ENCODE measurements around the gene DAZL.

Gene DAZL

DNA sequence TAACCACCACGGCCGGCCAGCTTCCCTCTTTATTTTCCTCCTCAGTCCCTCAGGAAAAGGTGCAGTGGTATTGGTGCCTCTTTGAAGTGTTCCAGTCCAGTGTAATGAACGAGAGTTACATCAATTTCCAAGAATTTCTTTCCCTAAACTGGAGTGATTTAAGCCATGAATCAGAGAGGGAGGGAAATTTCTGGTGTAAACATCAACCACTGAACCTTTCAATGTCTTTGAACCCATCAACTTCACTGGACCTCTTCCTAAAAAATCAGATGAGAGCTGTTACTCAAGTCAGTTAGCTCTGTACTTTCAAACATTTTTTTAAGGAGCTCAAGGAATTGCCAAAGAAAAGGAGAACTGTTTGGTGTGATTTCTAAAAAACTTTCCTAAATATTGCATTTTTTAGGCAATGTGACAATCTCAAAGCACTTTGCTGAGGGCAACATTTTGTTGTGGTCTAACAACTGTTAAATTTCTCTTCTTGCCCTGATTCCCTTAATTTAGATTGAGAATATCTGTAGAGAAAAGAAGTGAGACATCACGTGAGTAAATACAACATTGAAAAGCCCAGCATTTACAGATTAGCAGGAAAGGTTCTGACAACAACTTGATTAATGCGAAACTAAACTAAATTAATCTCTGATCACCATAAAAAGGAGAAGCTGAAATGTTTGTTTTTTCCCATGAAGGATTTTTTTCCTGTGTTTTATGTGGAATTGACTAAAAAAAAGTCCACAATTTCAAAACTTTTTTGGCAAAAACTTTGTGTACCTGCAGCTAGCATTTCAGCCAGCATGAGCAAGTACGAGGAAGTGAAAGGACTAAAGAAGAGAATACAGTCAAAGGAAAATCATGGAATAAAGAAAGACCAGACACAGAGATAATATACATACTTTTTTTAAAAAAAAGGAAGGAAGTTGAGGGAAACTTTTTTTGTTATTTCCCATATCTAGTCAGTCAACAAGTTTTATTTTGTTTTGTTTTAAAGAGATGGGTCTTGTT lies 9.1 kb upstream of the DAZL start:
- FAIRE-seq (no peak), DNase-seq (ENCODE audit: insufficient read length, low spot score) (no peak)
- TF ChIP-seq SPI1 (IDR thresholded peaks at IDR 0.05; ENCODE audit: low read depth, low read length): 0 out of 2 replicates have a peak, but pooled peaks have one; percentile 17
- TF ChIP-seq POLR2AphosphoS5 (IDR thresholded peaks at IDR 0.05; ENCODE audit: low read depth, low read length): no peak

DNA sequence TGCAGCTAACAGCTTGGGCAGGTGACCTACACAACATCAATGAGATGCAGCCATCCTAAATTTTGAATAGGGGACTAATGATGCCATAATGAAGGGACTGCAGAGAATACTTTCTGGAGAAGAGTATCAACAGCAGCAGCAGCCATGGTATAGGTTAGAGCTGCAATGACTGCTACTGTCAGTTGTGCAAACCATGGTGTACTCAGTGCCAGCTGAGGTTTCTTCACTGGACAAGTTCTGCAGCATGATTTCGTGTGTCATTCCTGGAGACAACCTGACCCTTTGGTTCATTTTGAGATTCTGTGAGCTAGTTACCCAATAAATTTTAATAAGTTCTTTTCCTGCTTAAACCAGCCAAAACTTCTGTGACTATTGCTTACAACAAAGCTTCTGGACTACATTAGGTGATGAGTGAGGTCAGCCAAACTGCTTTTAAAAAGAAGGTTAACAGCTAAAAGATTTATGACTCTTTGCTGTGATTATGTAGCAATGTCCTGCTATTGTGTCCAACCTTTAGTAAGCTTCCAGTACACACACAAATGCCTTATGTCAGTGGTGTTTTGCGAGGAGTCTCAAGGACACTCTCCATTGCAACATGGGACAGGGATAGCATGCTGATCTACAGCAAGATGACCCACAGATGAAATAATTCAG lies 4.8 kb upstream of the DAZL start:
- TF ChIP-seq POLR2A (IDR thresholded peaks at IDR 0.05; ENCODE audit: low read depth, low read length): no peak
- FAIRE-seq: no peak
- DNase-seq (ENCODE audit: insufficient read length, low spot score): no peak

DNA sequence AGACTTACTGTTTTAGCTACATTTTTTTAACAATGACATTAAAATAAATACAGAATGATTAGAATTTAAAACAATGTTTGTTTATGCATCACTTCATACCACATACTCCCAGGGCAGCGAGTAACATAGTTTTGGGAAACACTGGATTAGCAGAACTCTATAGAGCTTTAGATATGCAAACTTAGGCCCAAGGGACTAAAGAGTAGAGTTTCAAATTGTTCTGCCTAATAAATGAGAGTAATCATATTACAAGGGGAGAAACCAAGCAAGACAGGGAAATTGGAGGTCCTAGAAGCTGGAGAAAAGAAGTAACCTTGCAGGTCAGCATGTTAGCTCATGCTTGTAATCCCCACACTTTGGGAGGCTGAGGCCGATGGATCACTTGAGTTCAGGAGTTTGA lies 3.6 kb upstream of the DAZL start:
- FAIRE-seq: no peak
- no peak for DNase-seq (ENCODE audit: insufficient read length, low spot score)
- TF ChIP-seq POU2F2 (IDR thresholded peaks at IDR 0.05; ENCODE audit: low read depth, low read length): no peak
- no peak for TF ChIP-seq POLR2A (IDR thresholded peaks at IDR 0.05; ENCODE audit: low read depth, low read length)
- no peak for TF ChIP-seq SPI1 (IDR thresholded peaks at IDR 0.05; ENCODE audit: low read depth, low read length)
- TF ChIP-seq PAX5 (IDR thresholded peaks at IDR 0.05; ENCODE audit: insufficient read depth, low read length, severe bottlenecking): no peak
- TF ChIP-seq TAF1 (IDR thresholded peaks at IDR 0.05; ENCODE audit: low read depth, low read length): no peak
- TF ChIP-seq POLR2AphosphoS5 (IDR thresholded peaks at IDR 0.05; ENCODE audit: low read depth, low read length): no peak

DNA sequence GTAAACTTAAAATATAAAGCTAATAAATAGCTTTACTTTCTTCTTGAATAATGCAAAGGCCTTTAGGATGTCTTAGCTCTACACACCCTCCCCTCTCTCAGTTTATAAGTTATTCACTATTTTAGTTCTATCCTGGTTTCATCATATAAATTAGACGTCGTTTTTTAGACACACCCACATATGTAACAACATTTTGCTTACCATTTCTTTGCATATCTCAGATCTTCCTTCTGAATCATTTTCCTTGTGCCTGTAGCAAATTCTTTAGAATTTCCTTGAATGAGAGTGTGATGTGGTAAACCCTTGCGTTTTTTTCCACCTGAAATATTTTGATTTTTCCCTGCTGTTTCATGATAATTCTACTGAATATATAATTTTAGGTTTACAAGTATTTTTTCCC lies 2.5 kb upstream of the DAZL start:
- TF ChIP-seq POU2F2 (IDR thresholded peaks at IDR 0.05; ENCODE audit: low read depth, low read length) (no peak), POLR2A (IDR thresholded peaks at IDR 0.05; ENCODE audit: low read depth, low read length) (no peak), SPI1 (IDR thresholded peaks at IDR 0.05; ENCODE audit: low read depth, low read length) (no peak), POLR2AphosphoS5 (IDR thresholded peaks at IDR 0.05; ENCODE audit: low read depth, low read length) (no peak), PAX5 (IDR thresholded peaks at IDR 0.05; ENCODE audit: insufficient read depth, low read length, severe bottlenecking) (no peak), TAF1 (IDR thresholded peaks at IDR 0.05; ENCODE audit: low read depth, low read length) (no peak)

DNA sequence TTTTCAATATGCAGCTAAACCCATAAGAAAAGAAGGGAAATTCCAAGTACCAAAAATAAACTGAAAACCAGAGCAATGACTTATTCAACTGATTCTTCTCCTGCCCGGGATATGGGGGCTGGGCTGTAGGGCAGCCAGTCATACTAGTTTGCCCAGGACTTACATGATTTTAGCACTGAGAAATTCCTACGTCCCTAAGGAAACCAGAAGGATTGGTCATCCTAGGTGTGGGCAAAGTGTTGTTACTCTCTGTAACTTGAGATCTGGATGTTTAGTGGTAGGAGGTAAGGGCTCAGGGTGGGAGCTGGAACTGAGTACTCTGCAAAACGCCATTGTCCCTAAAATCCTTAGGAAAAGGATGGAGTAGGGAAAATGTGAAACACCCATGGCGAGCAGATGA lies 1.2 kb upstream of the DAZL start:
- DNase-seq (ENCODE audit: insufficient read length, low spot score): no peak
- TF ChIP-seq POLR2AphosphoS5 (IDR thresholded peaks at IDR 0.05; ENCODE audit: low read depth, low read length) (no peak), POLR2A (IDR thresholded peaks at IDR 0.05; ENCODE audit: low read depth, low read length) (no peak), POU2F2 (IDR thresholded peaks at IDR 0.05; ENCODE audit: low read depth, low read length) (no peak), PAX5 (IDR thresholded peaks at IDR 0.05; ENCODE audit: insufficient read depth, low read length, severe bottlenecking) (no peak), SPI1 (IDR thresholded peaks at IDR 0.05; ENCODE audit: low read depth, low read length) (no peak), TAF1 (IDR thresholded peaks at IDR 0.05; ENCODE audit: low read depth, low read length) (no peak)
- FAIRE-seq: no peak

More for the DNA sequence above, 2.5 kb upstream of the DAZL start:
- FAIRE-seq (no peak), DNase-seq (ENCODE audit: insufficient read length, low spot score) (no peak)

- FAIRE-seq: no peak
- DNase-seq (ENCODE audit: insufficient read length, low spot score): no peak
- TF ChIP-seq POLR2A (IDR thresholded peaks at IDR 0.05; ENCODE audit: low read depth, low read length): no peak
- no peak for TF ChIP-seq POLR2AphosphoS5 (IDR thresholded peaks at IDR 0.05; ENCODE audit: low read depth, low read length)
- TF ChIP-seq POU2F2 (IDR thresholded peaks at IDR 0.05; ENCODE audit: low read depth, low read length): no peak
- TF ChIP-seq PAX5 (IDR thresholded peaks at IDR 0.05; ENCODE audit: insufficient read depth, low read length, severe bottlenecking): no peak
- no peak for TF ChIP-seq SPI1 (IDR thresholded peaks at IDR 0.05; ENCODE audit: low read depth, low read length)
- no peak for TF ChIP-seq TAF1 (IDR thresholded peaks at IDR 0.05; ENCODE audit: low read depth, low read length)
Observed at GRCh38 chr3:16605966-16606365, 743 bp upstream of the DAZL start.

DNA sequence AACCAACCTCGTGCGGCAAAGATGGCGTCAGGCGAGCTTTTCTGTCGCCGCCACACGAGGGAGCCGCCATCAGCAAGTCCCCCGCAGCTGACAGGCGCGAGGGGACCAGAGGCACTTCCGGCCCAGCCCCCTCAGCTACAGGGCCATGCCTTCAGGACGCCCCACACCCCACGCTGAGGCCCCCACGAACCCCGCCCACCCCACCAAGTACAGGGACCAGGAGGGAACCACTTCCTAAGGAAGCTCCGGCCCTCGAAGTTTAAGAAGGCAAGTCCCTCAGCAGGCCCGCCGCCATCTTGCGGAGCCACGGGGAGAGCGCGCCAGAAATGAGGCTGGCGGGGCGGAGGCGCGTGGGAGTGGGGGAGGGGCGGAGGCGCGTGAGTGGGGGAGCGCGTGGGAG lies 790 bp downstream of the DAZL start:
- DNase-seq (ENCODE audit: insufficient read length, low spot score) (no peak), FAIRE-seq (no peak)
- TF ChIP-seq SPI1 (IDR thresholded peaks at IDR 0.05; ENCODE audit: low read depth, low read length) (no peak), TAF1 (IDR thresholded peaks at IDR 0.05; ENCODE audit: low read depth, low read length) (no peak), PAX5 (IDR thresholded peaks at IDR 0.05; ENCODE audit: insufficient read depth, low read length, severe bottlenecking) (no peak), POLR2A (IDR thresholded peaks at IDR 0.05; ENCODE audit: low read depth, low read length) (no peak), POU2F2 (IDR thresholded peaks at IDR 0.05; ENCODE audit: low read depth, low read length) (no peak), POLR2AphosphoS5 (IDR thresholded peaks at IDR 0.05; ENCODE audit: low read depth, low read length) (no peak)

DNA sequence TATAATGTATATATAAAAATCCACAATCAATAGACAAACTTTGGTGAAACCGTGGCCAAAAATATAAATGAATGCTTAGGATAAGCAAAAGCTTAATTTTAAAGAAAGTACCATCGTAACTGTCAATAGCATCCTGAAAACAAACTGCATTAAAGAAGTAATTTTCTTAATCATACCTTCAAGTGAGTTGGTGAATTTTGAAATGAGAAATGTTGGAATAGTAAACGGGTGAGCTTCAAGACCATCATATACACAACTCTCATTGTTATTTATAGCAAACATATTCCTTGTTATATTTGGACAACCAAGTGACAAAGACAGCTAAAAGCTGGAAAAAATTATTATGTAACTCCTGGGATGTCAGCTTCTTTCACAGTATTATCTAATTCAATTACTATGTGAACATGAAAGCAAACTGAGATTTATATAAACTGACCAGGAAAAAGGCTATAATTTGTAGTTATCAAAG lies 3.7 kb downstream of the DAZL start:
- TF ChIP-seq POLR2A (IDR thresholded peaks at IDR 0.05; ENCODE audit: low read depth, low read length): no peak
- no peak for TF ChIP-seq SPI1 (IDR thresholded peaks at IDR 0.05; ENCODE audit: low read depth, low read length)
- TF ChIP-seq PAX5 (IDR thresholded peaks at IDR 0.05; ENCODE audit: insufficient read depth, low read length, severe bottlenecking): no peak
- TF ChIP-seq TAF1 (IDR thresholded peaks at IDR 0.05; ENCODE audit: low read depth, low read length): no peak
- no peak for TF ChIP-seq POU2F2 (IDR thresholded peaks at IDR 0.05; ENCODE audit: low read depth, low read length)
- no peak for TF ChIP-seq POLR2AphosphoS5 (IDR thresholded peaks at IDR 0.05; ENCODE audit: low read depth, low read length)
- peak; percentile 31 for FAIRE-seq
- DNase-seq (ENCODE audit: insufficient read length, low spot score): no peak

DNA sequence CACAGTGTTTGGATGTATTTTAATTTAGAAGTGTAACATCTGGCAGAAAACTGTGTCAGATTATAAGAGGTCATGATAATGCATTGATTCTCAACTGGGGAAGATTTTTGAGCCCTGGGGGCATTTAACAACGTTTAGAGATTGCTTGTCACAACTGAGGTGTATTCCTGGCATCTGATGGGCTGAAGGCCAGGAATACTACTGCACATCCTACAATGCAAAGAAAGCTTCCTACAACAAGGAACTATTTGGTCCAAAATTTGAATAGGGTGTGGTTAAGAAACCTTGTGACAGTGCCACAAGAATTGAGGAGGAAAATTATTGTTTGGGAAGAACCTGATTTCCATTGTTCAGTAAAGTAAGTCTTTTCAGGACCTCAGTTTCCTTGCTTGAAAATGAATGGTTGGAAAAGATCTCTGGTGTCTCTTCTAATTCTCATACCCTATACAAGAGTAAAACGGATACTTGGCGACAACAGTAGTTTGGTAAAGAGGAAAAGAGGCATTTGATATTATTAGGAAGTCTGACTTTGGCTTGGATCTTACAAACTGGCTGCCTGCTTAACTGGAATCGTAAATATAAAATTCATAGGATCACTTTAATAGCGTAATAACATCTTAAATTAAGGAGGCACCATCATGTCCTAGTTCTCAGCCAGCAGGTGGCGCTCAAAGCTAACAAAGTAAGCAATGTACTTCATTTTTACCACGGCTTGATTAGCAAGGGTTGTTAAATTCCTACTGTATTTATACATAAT lies 4.3 kb downstream of the DAZL start:
- DNase-seq (ENCODE audit: insufficient read length, low spot score) (no peak), FAIRE-seq (peak; percentile 91)
- no peak for TF ChIP-seq PAX5 (IDR thresholded peaks at IDR 0.05; ENCODE audit: insufficient read depth, low read length, severe bottlenecking)
- TF ChIP-seq POLR2AphosphoS5 (IDR thresholded peaks at IDR 0.05; ENCODE audit: low read depth, low read length): no peak
- no peak for TF ChIP-seq TAF1 (IDR thresholded peaks at IDR 0.05; ENCODE audit: low read depth, low read length)
- TF ChIP-seq SPI1 (IDR thresholded peaks at IDR 0.05; ENCODE audit: low read depth, low read length): no peak
- no peak for TF ChIP-seq POLR2A (IDR thresholded peaks at IDR 0.05; ENCODE audit: low read depth, low read length)
- no peak for TF ChIP-seq POU2F2 (IDR thresholded peaks at IDR 0.05; ENCODE audit: low read depth, low read length)

All from GM12891 (cell line).